Mesodermal cell (in vitro differentiated cells): ENCODE data around the gene TYW1B.
"Not testable (repeated sequence)": the region's sequence is repeated elsewhere in the genome, so short reads cannot be mapped to it uniquely, and the experiment has no call there.

Experiments used
- H3K27ac ChIP-seq: 2 replicates; pipeline ENCODE4 v1.7.0; 2013; ENCODE audit warnings: mild to moderate bottlenecking, low read depth, low read length, moderate library complexity; ENCODE audit not compliant: severe bottlenecking
- H3K36me3 ChIP-seq: 2 replicates; pipeline ENCODE4 v1.7.1; 2013; ENCODE audit warnings: mild to moderate bottlenecking, low read length, moderate library complexity; ENCODE audit not compliant: control insufficient read depth, insufficient read depth
- H3K4me1 ChIP-seq: one replicate; pipeline ENCODE4 v1.7.1; 2013; ENCODE audit warnings: mild to moderate bottlenecking, low read length; ENCODE audit not compliant: insufficient read depth, control insufficient read depth, poor library complexity, severe bottlenecking
- H3K4me3 ChIP-seq: 2 replicates; pipeline ENCODE4 v1.7.0; 2013; ENCODE audit warnings: low read length, control low read depth, mild to moderate bottlenecking; ENCODE audit not compliant: insufficient read depth, poor library complexity, severe bottlenecking; ENCODE audit errors: extremely low read depth
- H3K9me3 ChIP-seq: 2 replicates; pipeline ENCODE4 v1.7.1; 2013; ENCODE audit warnings: mild to moderate bottlenecking, low read length, moderate library complexity; ENCODE audit not compliant: control insufficient read depth
- WGBS, 2 experiments: methylation state at CpG; one replicate each; pipeline ENCODE4 v1.1.5; 2013; ENCODE audit warnings: missing lambda C conversion rate in 2 of 2; ENCODE audit not compliant: insufficient coverage in 2 of 2; 5-methylcytosine and 5-hydroxymethylcytosine counted together

TYW1B gene

DNA sequence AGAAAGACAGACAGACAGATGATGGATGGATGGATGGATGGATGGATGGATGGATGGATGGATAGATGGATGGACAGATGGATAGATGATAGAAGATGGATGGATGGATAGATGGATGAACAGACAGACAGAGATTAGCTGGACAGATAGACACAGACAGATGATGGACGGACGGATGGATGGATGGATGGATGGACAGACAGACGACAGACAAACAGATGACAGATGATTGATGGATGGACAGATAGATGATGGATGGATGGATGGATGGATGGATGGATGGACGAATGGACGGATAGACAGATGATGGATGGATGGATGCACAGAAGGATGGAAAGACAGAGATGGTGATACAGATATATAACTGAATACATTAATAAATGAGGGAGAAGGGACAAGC is 224.9 kb downstream of the TYW1B start:
- Histone ChIP-seq H3K36me3 (no peaks in the 10 kb centered on the region), H3K4me3 (no peak overlapping the region), H3K4me1 (no peaks in the 10 kb centered on the region), H3K9me3 (no peaks in the 10 kb centered on the region), H3K27ac (no peak overlapping the region)
- WGBS, 2 experiments = 90 to 96% methylated on average over 5 of the region's 5 CpGs

DNA sequence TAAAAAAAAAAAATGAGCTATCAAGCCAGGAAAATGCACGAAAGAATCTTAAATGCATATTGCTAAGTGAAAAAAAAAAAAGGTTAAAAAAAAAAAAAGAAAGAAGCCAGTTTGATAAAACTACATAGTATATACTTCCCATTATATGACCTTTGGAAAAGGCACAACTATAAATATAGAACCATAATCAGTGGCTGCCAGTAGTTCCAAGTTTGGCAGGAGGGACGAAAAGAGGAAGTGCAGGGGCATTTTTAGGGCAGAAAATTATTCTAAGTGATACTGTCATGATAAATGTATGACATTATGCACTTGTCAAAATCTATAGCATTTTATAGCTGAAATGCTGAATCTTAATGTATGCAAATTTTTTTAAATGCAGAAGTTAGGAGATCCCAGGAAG is 226.3 kb downstream of the TYW1B start:
- H3K4me3 ChIP-seq, H3K36me3 ChIP-seq, H3K27ac ChIP-seq, H3K4me1 ChIP-seq, H3K9me3 ChIP-seq: not testable (repeated sequence)
- WGBS, 2 experiments = no CpG with 5 or more reads among the region's 2 CpGs

DNA sequence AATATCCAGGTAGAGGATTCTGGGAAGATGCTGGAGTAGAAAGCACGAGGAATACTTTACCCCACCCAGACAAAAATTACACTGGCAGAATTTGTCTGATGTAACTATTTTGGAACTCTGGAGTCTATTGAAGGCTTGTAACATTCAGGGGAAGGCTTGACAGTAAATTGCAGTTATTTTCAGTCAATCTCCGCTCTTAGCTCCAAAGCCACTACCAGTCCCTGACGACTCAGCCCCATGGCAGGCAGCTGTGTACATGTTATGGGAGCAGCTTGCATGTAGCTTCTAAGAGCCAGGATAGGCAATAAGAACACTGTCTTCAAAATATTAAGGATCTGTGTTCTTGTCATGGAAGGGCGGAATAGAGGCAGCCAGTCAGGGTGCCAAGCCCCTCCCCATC is 238.0 kb downstream of the TYW1B start:
- H3K4me3 ChIP-seq, H3K4me1 ChIP-seq, H3K9me3 ChIP-seq, H3K27ac ChIP-seq, H3K36me3 ChIP-seq: not testable (repeated sequence)
- WGBS, 2 experiments = no CpG with 5 or more reads among the region's 4 CpGs

DNA sequence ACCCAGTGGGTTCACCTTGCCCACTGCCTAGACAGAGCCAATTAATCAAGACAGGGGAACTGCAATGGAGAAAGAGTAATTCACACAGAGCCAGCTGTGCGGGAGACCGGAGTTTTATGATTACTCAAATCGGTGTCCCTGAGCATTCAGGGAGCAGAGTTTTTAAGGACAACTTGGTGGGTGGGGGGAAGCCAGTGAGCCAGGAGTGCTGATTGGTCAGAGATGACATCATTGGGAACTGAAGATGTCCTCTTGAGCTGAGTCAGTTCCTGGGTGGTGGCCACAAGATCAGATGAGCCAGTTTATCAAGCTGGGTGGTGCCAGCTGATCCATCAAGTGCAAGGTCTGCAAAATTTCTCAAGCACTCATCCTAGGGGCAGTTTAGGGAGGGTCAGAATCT is 240.7 kb downstream of the TYW1B start:
- not testable (repeated sequence) for H3K36me3 ChIP-seq, H3K4me3 ChIP-seq, H3K4me1 ChIP-seq, H3K9me3 ChIP-seq, H3K27ac ChIP-seq
- 95 to 100% methylated on average over 1 to 3 of the region's 3 CpGs for WGBS, 2 experiments

DNA sequence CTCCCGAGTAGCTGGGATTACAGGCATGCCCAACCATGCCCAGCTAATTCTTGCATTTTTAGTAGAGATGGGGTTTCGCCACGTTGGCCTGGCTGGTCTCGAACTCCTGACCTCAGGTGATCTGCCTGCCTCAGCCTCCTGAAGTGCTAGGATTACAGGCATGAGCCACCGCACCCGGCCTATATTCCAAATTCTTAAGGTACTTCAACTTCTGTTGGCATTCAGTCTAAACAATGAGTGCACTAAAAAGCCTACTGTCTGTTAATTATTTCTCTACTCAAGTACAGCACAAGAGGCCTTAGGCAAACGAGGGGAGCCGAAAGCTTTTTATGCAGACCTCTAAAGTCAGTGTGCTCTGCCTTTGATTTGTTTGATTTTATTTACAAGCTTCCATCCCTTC is 243.4 kb downstream of the TYW1B start:
- not testable (repeated sequence) for H3K36me3 ChIP-seq, H3K9me3 ChIP-seq, H3K27ac ChIP-seq, H3K4me3 ChIP-seq, H3K4me1 ChIP-seq
- 85 to 93% methylated on average over 6 of the region's 8 CpGs for WGBS, 2 experiments

DNA sequence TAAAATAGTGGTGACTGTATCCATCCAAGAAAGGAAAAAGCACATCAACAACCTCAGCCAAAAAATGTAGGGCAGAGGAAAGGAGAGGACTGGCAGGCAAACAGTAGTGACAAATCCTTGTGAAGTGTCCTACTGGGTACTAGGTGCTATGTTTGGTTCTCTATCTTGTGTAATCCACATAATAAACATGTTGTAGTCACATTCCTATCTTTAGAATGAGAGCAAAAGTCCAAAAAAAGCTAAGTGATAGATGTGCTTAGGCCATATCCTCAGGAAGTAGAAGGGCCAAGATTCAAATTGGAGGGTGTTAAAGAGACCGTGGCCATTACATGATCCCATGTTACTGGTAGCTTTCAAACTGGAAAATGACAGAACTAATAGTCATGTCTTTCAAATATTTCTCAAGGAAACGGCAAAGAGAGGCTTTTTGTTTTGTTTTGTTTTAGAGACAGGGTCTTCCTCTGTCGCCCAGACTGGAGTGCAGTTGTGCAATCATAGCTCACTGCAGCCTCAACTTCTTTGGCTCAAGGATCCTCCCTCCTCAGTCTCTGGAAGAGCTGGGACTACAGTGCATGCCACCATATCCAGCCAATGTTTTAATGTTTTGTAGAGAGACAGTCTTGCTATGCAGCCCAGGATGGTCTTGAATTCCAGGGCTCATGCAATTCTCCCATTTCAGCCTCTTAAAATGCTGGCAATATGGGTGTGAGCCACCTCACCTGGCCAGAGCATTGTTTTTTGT is 244.2 kb downstream of the TYW1B start:
- 100% methylated on average over 1 of the region's 3 CpGs; no CpG with 5 or more reads in 1 of the 2 experiments for WGBS, 2 experiments

DNA sequence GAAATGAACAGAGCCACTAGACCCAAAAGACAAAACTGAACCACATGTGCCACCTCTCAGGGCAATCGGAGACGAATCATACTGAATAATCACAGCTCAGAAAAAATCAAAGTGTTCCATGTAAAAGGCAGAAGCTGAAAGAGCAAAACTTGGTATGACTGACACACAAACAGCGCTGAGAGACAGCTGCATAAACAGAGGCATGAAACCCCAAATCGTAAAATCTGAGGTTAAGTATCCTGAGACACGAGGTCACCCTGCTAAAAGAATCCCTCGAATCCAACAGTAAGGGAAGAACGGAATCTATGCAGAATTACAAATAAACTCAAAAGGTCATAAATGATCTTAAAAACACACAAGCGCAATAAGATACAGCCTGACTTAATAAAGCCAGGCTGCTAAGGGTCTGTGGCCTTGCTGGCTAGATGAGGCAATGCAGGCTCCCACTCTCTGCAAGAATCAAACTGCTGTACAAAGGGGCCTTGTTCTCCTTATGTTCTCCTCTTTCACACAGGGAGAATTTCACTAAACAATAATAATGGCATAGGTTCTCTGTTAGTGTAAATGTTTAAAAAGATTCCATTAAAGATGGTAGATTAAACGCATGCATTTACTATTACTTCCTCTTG is 247.7 kb downstream of the TYW1B start:
- not testable (repeated sequence) for H3K27ac ChIP-seq, H3K36me3 ChIP-seq, H3K9me3 ChIP-seq, H3K4me3 ChIP-seq, H3K4me1 ChIP-seq
- 90 to 100% methylated on average over 1 to 2 of the region's 9 CpGs for WGBS, 2 experiments

More for the DNA sequence above, 244.2 kb downstream of the TYW1B start:
- not testable (repeated sequence) for H3K36me3 ChIP-seq, H3K4me3 ChIP-seq, H3K4me1 ChIP-seq, H3K9me3 ChIP-seq, H3K27ac ChIP-seq

DNA sequence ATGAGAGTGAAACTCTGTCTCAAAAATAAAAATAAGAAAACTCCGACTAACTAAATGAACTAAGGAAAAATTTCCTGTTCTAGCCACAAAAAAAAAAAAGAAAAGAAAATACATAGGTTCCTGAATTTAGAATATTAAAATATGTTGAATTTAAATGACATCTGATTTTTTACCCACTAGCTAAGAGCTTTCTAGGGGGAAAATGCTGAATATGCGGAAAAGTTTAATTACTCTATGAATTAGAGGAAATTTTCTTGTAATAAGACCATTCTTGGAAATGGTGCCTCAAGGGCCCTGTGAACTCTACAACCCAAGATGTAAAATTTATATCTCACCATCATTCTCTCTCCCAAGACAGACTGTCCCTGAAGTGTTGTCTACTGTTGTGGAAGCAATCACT is 250.9 kb downstream of the TYW1B start:
- no peak overlapping the region for H3K4me3 ChIP-seq
- H3K36me3 ChIP-seq = no peaks in the 10 kb centered on the region
- no peaks in the 10 kb centered on the region for H3K4me1 ChIP-seq
- WGBS, 2 experiments = no CpG with 5 or more reads among the region's 2 CpGs
- no peaks in the 10 kb centered on the region for H3K9me3 ChIP-seq
- no peak overlapping the region for H3K27ac ChIP-seq

DNA sequence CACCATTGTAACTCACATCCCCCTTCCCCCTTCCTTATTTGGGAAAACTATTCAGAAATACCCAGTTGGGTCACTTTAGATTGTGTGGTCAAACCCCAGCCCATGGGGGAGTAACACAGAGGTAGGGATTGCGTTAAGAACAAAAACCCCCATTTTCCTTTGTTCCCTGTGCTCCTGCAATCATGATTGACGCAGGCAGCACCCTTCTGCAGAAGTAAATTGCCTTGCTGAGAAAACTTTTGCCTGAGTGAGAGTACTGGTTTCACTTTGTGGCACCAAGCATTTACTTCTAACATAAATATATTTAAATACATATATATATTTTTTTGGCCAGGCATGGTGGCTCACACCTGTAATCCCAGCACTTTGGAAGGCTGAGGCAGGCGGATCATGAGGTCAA is 266.0 kb downstream of the TYW1B start:
- H3K4me3 ChIP-seq, H3K4me1 ChIP-seq, H3K27ac ChIP-seq, H3K36me3 ChIP-seq, H3K9me3 ChIP-seq: not testable (repeated sequence)
- 90% methylated on average over 2 of the region's 3 CpGs; no CpG with 5 or more reads in 1 of the 2 experiments for WGBS, 2 experiments

DNA sequence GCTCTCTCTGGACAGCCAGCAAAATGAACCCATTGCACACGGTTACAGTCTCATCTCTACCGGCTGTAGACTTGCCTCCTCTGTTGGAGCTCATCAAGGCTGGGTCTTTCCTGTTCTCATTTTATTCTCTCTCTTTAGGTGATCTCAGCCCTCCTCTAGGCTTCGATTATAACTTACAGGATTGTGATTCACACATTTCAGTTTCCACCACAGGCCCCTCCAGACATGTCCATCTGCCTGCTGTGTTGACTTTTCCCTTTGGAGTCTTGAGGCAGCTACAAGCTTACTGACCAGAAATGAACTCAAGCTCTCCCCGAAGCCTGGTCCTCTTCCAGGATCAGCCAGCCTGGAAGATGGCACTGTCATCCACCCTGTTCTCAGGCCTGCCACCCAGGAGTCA is 268.5 kb downstream of the TYW1B start:
- H3K4me3 ChIP-seq, H3K9me3 ChIP-seq, H3K27ac ChIP-seq, H3K4me1 ChIP-seq, H3K36me3 ChIP-seq: not testable (repeated sequence)
- WGBS, 2 experiments = 89 to 100% methylated on average over 2 of the region's 4 CpGs

DNA sequence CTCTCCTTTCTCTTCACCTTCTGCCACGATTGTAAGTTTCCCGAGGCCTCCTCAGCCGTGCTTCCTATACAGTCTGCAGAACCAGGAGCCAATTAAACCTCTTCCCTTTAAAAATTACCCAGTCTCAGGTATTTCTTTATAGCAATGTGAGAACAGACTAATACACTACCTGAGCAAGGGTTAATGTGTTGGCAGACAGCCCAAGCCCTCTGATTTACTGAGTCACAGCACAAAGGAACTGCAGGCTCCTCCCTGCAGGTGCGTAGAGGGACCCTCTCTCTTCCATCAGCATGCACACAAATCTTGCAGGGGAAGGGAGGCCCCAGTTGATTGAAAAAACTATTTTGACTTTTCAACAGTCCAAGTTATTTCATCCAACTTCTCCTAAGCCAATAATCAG is 271.3 kb downstream of the TYW1B start:
- not testable (repeated sequence) for H3K36me3 ChIP-seq, H3K4me1 ChIP-seq, H3K27ac ChIP-seq, H3K4me3 ChIP-seq, H3K9me3 ChIP-seq
- no CpG with 5 or more reads among the region's 4 CpGs for WGBS, 2 experiments
